ENCODE data around the gene TPRG1.

TPRG1 gene

GRCh38 chr3:189232790-189233189, 61.0 kb downstream of the TPRG1 start:
- DNase-seq (ENCODE audit: low spot score) = no peak

GRCh38 chr3:189233225-189233858, 61.6 kb downstream of the TPRG1 start:
- DNase-seq (ENCODE audit: low spot score) = peak; percentile 76

GRCh38 chr3:189235214-189235613, 63.4 kb downstream of the TPRG1 start:
- no peak for DNase-seq (ENCODE audit: low spot score)

- no peak for DNase-seq (ENCODE audit: low spot score)
Measured at GRCh38 chr3:189236352-189236751, 64.6 kb downstream of the TPRG1 start.

GRCh38 chr3:189237526-189237925, 65.8 kb downstream of the TPRG1 start:
- DNase-seq (ENCODE audit: low spot score) = no peak

- no peak for DNase-seq (ENCODE audit: low spot score)
Measured at GRCh38 chr3:189238071-189238470, 66.3 kb downstream of the TPRG1 start.

GRCh38 chr3:189239616-189240015, 67.8 kb downstream of the TPRG1 start:
- DNase-seq (ENCODE audit: low spot score) = no peak

- DNase-seq (ENCODE audit: low spot score) = no peak
Measured at GRCh38 chr3:189249987-189250386, 78.2 kb downstream of the TPRG1 start.

GRCh38 chr3:189258261-189258660, 86.5 kb downstream of the TPRG1 start:
- no peak for DNase-seq (ENCODE audit: low spot score)

- DNase-seq (ENCODE audit: low spot score) = no peak
Measured at GRCh38 chr3:189260556-189261493, 89.1 kb downstream of the TPRG1 start.

GRCh38 chr3:189262746-189263145, 91.0 kb downstream of the TPRG1 start:
- peak; percentile 39 for DNase-seq (ENCODE audit: low spot score)

GRCh38 chr3:189267981-189268613, 96.3 kb downstream of the TPRG1 start:
- DNase-seq (ENCODE audit: low spot score) = no peak

- no peak for DNase-seq (ENCODE audit: low spot score)
Measured at GRCh38 chr3:189269365-189269764, 97.6 kb downstream of the TPRG1 start.

- peak; percentile 79 for DNase-seq (ENCODE audit: low spot score)
Measured at GRCh38 chr3:189270248-189270832, 98.6 kb downstream of the TPRG1 start.

GRCh38 chr3:189272500-189273119, 100.8 kb downstream of the TPRG1 start:
- no peak for DNase-seq (ENCODE audit: low spot score)

GRCh38 chr3:189273736-189274135, 102.0 kb downstream of the TPRG1 start:
- DNase-seq (ENCODE audit: low spot score) = no peak

GRCh38 chr3:189275182-189275581, 103.4 kb downstream of the TPRG1 start:
- no peak for DNase-seq (ENCODE audit: low spot score)

GRCh38 chr3:189275852-189276251, 104.1 kb downstream of the TPRG1 start:
- no peak for DNase-seq (ENCODE audit: low spot score)

GRCh38 chr3:189276444-189277219, 104.9 kb downstream of the TPRG1 start:
- DNase-seq (ENCODE audit: low spot score) = peak; percentile 56

- no peak for DNase-seq (ENCODE audit: low spot score)
Measured at GRCh38 chr3:189277711-189278110, 105.9 kb downstream of the TPRG1 start.

GRCh38 chr3:189278221-189278620, 106.5 kb downstream of the TPRG1 start:
- DNase-seq (ENCODE audit: low spot score) = no peak
